HEK293T (cell line): Measurements from ENCODE around the gene FUT7.

Experiments used
- BHLHE40 ChIP-seq: fragments of 450-650 bp; IDR thresholded peaks from 2 replicates; pipeline ENCODE4 v1.6.1; 2016; ENCODE audit warnings: mild to moderate bottlenecking, moderate library complexity, borderline replicate concordance
- FOXK2 ChIP-seq: fragments of 450-650 bp; IDR thresholded peaks from 2 replicates; pipeline ENCODE4 v1.6.1; 2016; ENCODE audit warnings: mild to moderate bottlenecking
- L3MBTL2 ChIP-seq: fragments of 450-650 bp; conservative IDR thresholded peaks from 2 replicates; pipeline ENCODE4 v1.6.1; 2016; ENCODE audit warnings: mild to moderate bottlenecking
- NFRKB ChIP-seq: fragments of 450-650 bp; IDR thresholded peaks from 2 replicates; pipeline ENCODE4 v1.6.1; 2016; ENCODE audit warnings: mild to moderate bottlenecking, moderate library complexity
- SP1 ChIP-seq: fragments of 450-650 bp; IDR thresholded peaks from 2 replicates; pipeline ENCODE4 v1.6.1; 2017
- TF ChIP-seq, protein P1 (sequence below): fragments of 450-650 bp; IDR thresholded peaks from 2 replicates; pipeline ENCODE4 v1.6.1; 2016

DNA sequence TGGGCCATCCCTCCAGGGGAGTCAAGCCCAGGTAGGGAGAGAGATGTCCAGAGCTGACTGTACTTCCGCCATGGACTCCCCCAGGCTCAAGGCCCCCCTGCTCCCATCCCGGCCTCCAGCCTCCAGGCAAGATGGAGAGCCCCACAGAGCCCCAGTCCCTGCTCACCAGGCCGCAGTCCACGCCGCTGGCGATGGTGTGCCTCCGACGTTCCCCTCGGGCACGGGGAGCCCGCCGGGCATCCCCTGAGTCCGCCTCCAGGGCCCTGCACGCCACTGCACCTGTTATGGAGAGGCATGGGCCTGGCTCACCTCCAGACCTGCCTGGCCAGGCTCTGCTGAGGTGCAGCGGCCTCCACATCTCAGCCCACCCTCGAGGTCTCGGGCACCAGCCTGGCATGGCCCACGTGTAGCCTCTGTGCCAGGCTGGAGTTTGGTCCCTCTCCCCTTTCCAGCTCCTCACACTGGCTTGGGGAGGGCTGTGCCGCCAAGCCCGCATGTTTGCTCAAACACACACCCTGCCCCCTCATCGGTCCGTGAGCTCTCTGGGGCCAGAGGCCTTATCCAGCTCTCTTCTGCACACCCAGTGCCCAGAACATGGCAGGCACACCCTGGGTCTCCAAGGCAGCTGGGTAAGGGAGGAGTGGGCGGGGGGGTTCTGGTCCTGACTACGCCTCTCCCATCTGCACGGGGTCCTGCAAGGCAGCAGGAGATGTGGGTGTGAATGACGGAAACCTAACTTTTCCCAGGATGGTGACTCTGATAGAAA is 34.4 kb upstream of the FUT7 start:
- TF ChIP-seq SP1 (no peak), NFRKB (no peak), L3MBTL2 (no peak), BHLHE40 (no peak), FOXK2 (no peak)
- TF ChIP-seq, protein P1, sequence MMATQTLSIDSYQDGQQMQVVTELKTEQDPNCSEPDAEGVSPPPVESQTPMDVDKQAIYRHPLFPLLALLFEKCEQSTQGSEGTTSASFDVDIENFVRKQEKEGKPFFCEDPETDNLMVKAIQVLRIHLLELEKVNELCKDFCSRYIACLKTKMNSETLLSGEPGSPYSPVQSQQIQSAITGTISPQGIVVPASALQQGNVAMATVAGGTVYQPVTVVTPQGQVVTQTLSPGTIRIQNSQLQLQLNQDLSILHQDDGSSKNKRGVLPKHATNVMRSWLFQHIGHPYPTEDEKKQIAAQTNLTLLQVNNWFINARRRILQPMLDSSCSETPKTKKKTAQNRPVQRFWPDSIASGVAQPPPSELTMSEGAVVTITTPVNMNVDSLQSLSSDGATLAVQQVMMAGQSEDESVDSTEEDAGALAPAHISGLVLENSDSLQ, result no peak
